Right atrium auricular region (tissue), 2 donors: ENCODE measurements around the gene AEBP2. TPM values are rescaled to one million over a fixed set of nuclear protein-coding genes. Genes with fewer than 3 reads are reported as not detected.

Experiments used
- DNase-seq: peaks from one replicate; pipeline ENCODE4 v3.0.0-alpha.2; 2019; ENCODE audit warnings: low spot score
- H3K27ac ChIP-seq, 2 donors: fragments of 200-600 bp; sonication (generic); 1 replicate in 1 of 2; 2 replicates in 1 of 2; pipeline ENCODE4 v1.5.1; 2016 to 2019
- H3K27me3 ChIP-seq, 2 donors: fragments of 200-600 bp; sonication (generic); one replicate each; pipeline versions ENCODE4 v1.5.1 to v1.6.0; 2017 to 2019
- H3K36me3 ChIP-seq: fragments of 200-600 bp; sonication (generic); one replicate; pipeline ENCODE4 v1.5.1; 2016
- H3K4me1 ChIP-seq, 2 donors: fragments of 200-600 bp; sonication (generic); one replicate each; pipeline versions ENCODE4 v1.5.1 to v1.6.0; 2017 to 2019
- H3K4me3 ChIP-seq, 2 donors: fragments of 200-600 bp; sonication (generic); 1 replicate in 1 of 2; 2 replicates in 1 of 2; pipeline ENCODE4 v1.5.1; 2017 to 2019; ENCODE audit warnings: mild to moderate bottlenecking in 1 of 2, moderate library complexity in 1 of 2
- H3K9me3 ChIP-seq, 2 donors: fragments of 200-600 bp; sonication (generic); one replicate each; pipeline ENCODE4 v1.5.1; 2019
- CTCF ChIP-seq, 2 donors: fragments of 200-600 bp; sonication (generic); IDR thresholded peaks; one replicate each; pipeline ENCODE4 v1.5.1; 2019; ENCODE audit warnings: antibody characterized with exemption in 2 of 2
- total RNA-seq, 2 donors: library from RNA; depleted of rRNA; stranded (reverse); fragments of >200 nt; gene quantifications; one replicate each; pipeline ENCODE4 v1.1.0, GENCODE V29; 2016

AEBP2 gene
- total RNA-seq, 2 donors from 2014 or later = 14.2 to 15.4 TPM

- DNase-seq = no peak
- Histone ChIP-seq H3K4me3 (no peak overlapping the region), H3K27ac (no peak overlapping the region), H3K9me3 (no peaks in the 10 kb centered on the region), H3K27me3 (no peaks in the 10 kb centered on the region), H3K4me1 (no peaks in the 10 kb centered on the region), H3K36me3 (no peaks in the 10 kb centered on the region)
- TF ChIP-seq CTCF (IDR thresholded peaks at IDR 0.05) = no peak
These were observed 86.0 kb downstream of the AEBP2 start for GRCh38 chr12:19525274-19525673.

- Histone ChIP-seq H3K9me3 (no peaks in the 10 kb centered on the region), H3K36me3 (no peaks in the 10 kb centered on the region), H3K4me1 (no peaks in the 10 kb centered on the region), H3K27me3 (no peaks in the 10 kb centered on the region), H3K4me3 (no peak overlapping the region), H3K27ac (no peak overlapping the region)
- DNase-seq = no peak
- no peak for TF ChIP-seq CTCF (IDR thresholded peaks at IDR 0.05)
These were observed 88.6 kb downstream of the AEBP2 start for GRCh38 chr12:19527866-19528265.

GRCh38 chr12:19528750-19529149 lies 89.5 kb downstream of the AEBP2 start:
- Histone ChIP-seq H3K27me3 (no peaks in the 10 kb centered on the region), H3K27ac (no peak overlapping the region), H3K4me1 (no peaks in the 10 kb centered on the region), H3K4me3 (no peak overlapping the region), H3K36me3 (no peaks in the 10 kb centered on the region), H3K9me3 (no peaks in the 10 kb centered on the region)
- DNase-seq = no peak
- TF ChIP-seq CTCF (IDR thresholded peaks at IDR 0.05) = no peak

- H3K4me3 ChIP-seq = no peak overlapping the region
- no peaks in the 10 kb centered on the region for H3K9me3 ChIP-seq
- TF ChIP-seq CTCF (IDR thresholded peaks at IDR 0.05) = no peak
- no peak overlapping the region for H3K27ac ChIP-seq
- no peaks in the 10 kb centered on the region for H3K27me3 ChIP-seq
- H3K4me1 ChIP-seq = no peaks in the 10 kb centered on the region
- DNase-seq = no peak
- H3K36me3 ChIP-seq = no peaks in the 10 kb centered on the region
These were observed 90.8 kb downstream of the AEBP2 start for GRCh38 chr12:19529951-19530636.

- Histone ChIP-seq H3K4me1 (no peaks in the 10 kb centered on the region), H3K27ac (no peak overlapping the region), H3K36me3 (no peaks in the 10 kb centered on the region), H3K9me3 (peaks cover 0 to under 1% of the 10 kb centered on the region in 2 donors), H3K4me3 (no peak overlapping the region), H3K27me3 (no peaks in the 10 kb centered on the region)
- no peak for DNase-seq
- no peak for TF ChIP-seq CTCF (IDR thresholded peaks at IDR 0.05)
These were observed 91.3 kb downstream of the AEBP2 start for GRCh38 chr12:19530637-19531023.

- H3K9me3 ChIP-seq = peaks cover 0 to 8% of the 10 kb centered on the region in 2 donors
- no peak for DNase-seq
- no peak overlapping the region for H3K4me3 ChIP-seq
- H3K27me3 ChIP-seq = no peaks in the 10 kb centered on the region
- H3K4me1 ChIP-seq = no peaks in the 10 kb centered on the region
- no peak overlapping the region for H3K27ac ChIP-seq
- no peak for TF ChIP-seq CTCF (IDR thresholded peaks at IDR 0.05)
- no peaks in the 10 kb centered on the region for H3K36me3 ChIP-seq
These were observed 94.3 kb downstream of the AEBP2 start for GRCh38 chr12:19533567-19533966.
